Endothelial cell of umbilical vein (primary cell): ENCODE measurements around the gene FBXL2. TPM values are rescaled to one million over a fixed set of nuclear protein-coding genes. Genes with fewer than 3 reads are reported as not detected.

ENCODE experiments used
- BruUV-seq: library from RNA; stranded (reverse); fragments of 400-500 nt; replicated peaks from 2 replicates; lab custom pipeline; 2021; lab: Mats Ljungman, UMichigan
- CTCF ChIA-PET: fragments of 300-600, 350-600 bp; sonication (Branson Sonifier 250); formaldehyde crosslinking; loops from one replicate; lab custom pipeline; 2021; ENCODE audit warnings: antibody characterized with exemption, inconsistent platforms; lab: Charles Lee
- POLR2A ChIA-PET: fragments of 300-600, 350-600 bp; sonication (Branson Sonifier 250); formaldehyde crosslinking; loops from one replicate; lab custom pipeline; 2021; ENCODE audit warnings: antibody characterized with exemption, inconsistent platforms; lab: Charles Lee
- DNase-seq: peaks from one replicate; pipeline ENCODE4 v3.0.0-alpha.2; 2011; ENCODE audit warnings: low read depth, low spot score
- FAIRE-seq: peaks from 2 replicates; lab custom pipeline; 2011; peaks lifted over from hg19 to GRCh38; lab: Jason Lieb, UNC
- H2AFZ ChIP-seq: 2 replicates; pipeline ENCODE4 v1.6.0; 2012; ENCODE audit warnings: low read depth, low read length, control low read depth, inconsistent platforms
- H3K27ac ChIP-seq: 2 replicates; pipeline ENCODE4 v1.5.1; 2011; ENCODE audit warnings: low read depth, mild to moderate bottlenecking, control low read depth, low read length, moderate library complexity; ENCODE audit not compliant: insufficient read depth
- H3K27me3 ChIP-seq, 2 experiments: 2 replicates each; pipeline versions ENCODE4 v1.6.0 to v1.6.1; 2011; ENCODE audit warnings: low read length in 2 of 2, mixed read lengths in 1 of 2; ENCODE audit not compliant: control insufficient read depth in 2 of 2, insufficient read depth in 2 of 2
- H3K36me3 ChIP-seq, 2 experiments: 2 replicates in 1 of 2; 3 replicates in 1 of 2; pipeline ENCODE4 v1.5.1; 2011; ENCODE audit warnings: low read length in 2 of 2, mild to moderate bottlenecking in 1 of 2, moderate library complexity in 1 of 2; ENCODE audit not compliant: control insufficient read depth in 2 of 2, insufficient read depth in 2 of 2; ENCODE audit errors: extremely low read depth in 1 of 2
- H3K4me1 ChIP-seq: 3 replicates; pipeline ENCODE4 v1.5.1; 2011; ENCODE audit warnings: mild to moderate bottlenecking, low read length; ENCODE audit not compliant: control insufficient read depth, insufficient read depth; ENCODE audit errors: extremely low read depth
- H3K4me2 ChIP-seq: 2 replicates; pipeline ENCODE4 v1.6.1; 2011; ENCODE audit warnings: low read length, control low read depth, mixed read lengths; ENCODE audit not compliant: insufficient read depth
- H3K4me3 ChIP-seq, 3 experiments: fragments of 200-600 bp in 1 of 3; sonication (generic), shearing (Covaris generic) in 1 of 3; replicated peaks in 1 of 3; 2 replicates each; pipeline ENCODE4 v1.5.1; 2011 to 2016; ENCODE audit warnings: control low read depth in 3 of 3, low read length in 3 of 3, mild to moderate bottlenecking in 2 of 3, inconsistent platforms in 1 of 3, low read depth in 1 of 3, moderate library complexity in 1 of 3; ENCODE audit not compliant: insufficient read depth in 1 of 3
- H3K79me2 ChIP-seq: 2 replicates; pipeline ENCODE4 v1.6.0; 2012; ENCODE audit warnings: low read length, inconsistent platforms; ENCODE audit not compliant: control insufficient read depth, insufficient read depth
- H3K9ac ChIP-seq: replicated peaks from 2 replicates; pipeline ENCODE3; 2011; ENCODE audit warnings: low read length, control low read depth; ENCODE audit not compliant: insufficient read depth; ENCODE audit errors: extremely low read depth
- H3K9me1 ChIP-seq: replicated peaks from 3 replicates; pipeline ENCODE4 v1.6.0; 2011; ENCODE audit warnings: mild to moderate bottlenecking, low read length; ENCODE audit not compliant: control insufficient read depth, insufficient read depth; ENCODE audit errors: extremely low read depth
- H3K9me3 ChIP-seq: replicated peaks from 2 replicates; pipeline ENCODE4 v1.5.1; 2012; ENCODE audit warnings: low read length, inconsistent platforms; ENCODE audit not compliant: control insufficient read depth, insufficient read depth
- H4K20me1 ChIP-seq: replicated peaks from 2 replicates; pipeline ENCODE3; 2011; ENCODE audit warnings: mild to moderate bottlenecking, low read length; ENCODE audit not compliant: control insufficient read depth, insufficient read depth; ENCODE audit errors: extremely low read depth
- CTCF ChIP-seq, 2 donors: IDR thresholded peaks; 1 replicate in 1 of 2; 2 replicates in 1 of 2; pipeline ENCODE4 v1.5.1; 2011; ENCODE audit warnings: low read length in 2 of 2, mild to moderate bottlenecking in 2 of 2, moderate library complexity in 2 of 2, control low read depth in 1 of 2, inconsistent platforms in 1 of 2, low read depth in 1 of 2; ENCODE audit not compliant: insufficient read depth in 1 of 2; ENCODE audit errors: extremely low read depth in 1 of 2
- EZH2 ChIP-seq: IDR thresholded peaks from 2 replicates; pipeline ENCODE4 v1.6.1; 2012; ENCODE audit warnings: borderline replicate concordance, low read depth, mild to moderate bottlenecking, moderate library complexity, low read length, inconsistent platforms; ENCODE audit not compliant: severe bottlenecking
- FOS ChIP-seq: IDR thresholded peaks from 2 replicates; pipeline ENCODE4 v1.6.1; 2011; ENCODE audit warnings: mild to moderate bottlenecking, low read length, moderate library complexity, borderline replicate concordance; ENCODE audit not compliant: insufficient read depth
- GATA2 ChIP-seq: IDR thresholded peaks from 2 replicates; pipeline ENCODE4 v1.7.0; 2011; ENCODE audit warnings: low read depth, mild to moderate bottlenecking, moderate library complexity, mixed read lengths, low read length; ENCODE audit not compliant: insufficient read length, insufficient read depth
- JUN ChIP-seq: IDR thresholded peaks from 2 replicates; pipeline ENCODE4 v1.6.1; 2011; ENCODE audit warnings: borderline replicate concordance, low read depth; ENCODE audit not compliant: insufficient read length, insufficient read depth
- MAX ChIP-seq: IDR thresholded peaks from 2 replicates; pipeline ENCODE4 v1.6.1; 2011; ENCODE audit not compliant: insufficient read depth, insufficient read length
- MYC ChIP-seq: IDR thresholded peaks from one replicate; pipeline ENCODE4 v1.6.1; 2011; ENCODE audit warnings: mild to moderate bottlenecking, low read depth, low read length
- POLR2A ChIP-seq: IDR thresholded peaks from 2 replicates; pipeline ENCODE4 v1.6.1; 2012; ENCODE audit warnings: low read depth, mild to moderate bottlenecking, control low read depth, low read length
- POLR2AphosphoS5 ChIP-seq: IDR thresholded peaks from 2 replicates; pipeline ENCODE4 v1.6.1; 2012; ENCODE audit warnings: low read depth, mild to moderate bottlenecking, control low read depth, low read length, moderate library complexity; ENCODE audit not compliant: insufficient read depth
- dilution Hi-C: fragments of 300-500 bp; cut with MboI; formaldehyde crosslinking; loops from one replicate; pipeline ENCODE4 v1.15.0; 2019; ENCODE audit warnings: low sequenced_read_pairs; ENCODE audit not compliant: extremely low pct_ligation_motif_present
- intact Hi-C: fragments of 100-400 bp; cut with micrococcal nuclease; formaldehyde crosslinking; loops from one replicate; pipeline ENCODE4 v1.10.0; 2022
- polyA plus RNA-seq, 4 experiments: library from polyadenylated mRNA; depleted of rRNA in 3 of 4; stranded (reverse) in 3 of 4; unstranded in 1 of 4; fragments of >200 nt; gene quantifications; 2 replicates each; pipeline versions ENCODE4 v1.2.1 to v1.2.3, GENCODE V29; 2011 to 2012; ENCODE audit warnings: missing spikeins in 1 of 4
- total RNA-seq: library from RNA; stranded (reverse); gene quantifications from 2 replicates; pipeline ENCODE4 v1.2.3, GENCODE V29; 2021

FBXL2 gene
- total and polyA plus RNA-seq, 2 donors (not counting 3 experiments of a cell fraction or from before 2014, with no cell fraction given) = 21.7 to 44.7 TPM

- Histone ChIP-seq H3K4me2 (no peak overlapping the region), H3K79me2 (peaks cover 3% of the 10 kb centered on the region), H3K27me3 (no peaks in the 10 kb centered on the region), H3K4me1 (peaks cover 12% of the 10 kb centered on the region), H3K9me1 (no peaks in the 10 kb centered on the region), H3K9ac (no peak overlapping the region), H3K27ac (no peak overlapping the region), H3K4me3 (no peak overlapping the region), H2AFZ (no peak overlapping the region), H4K20me1 (no peaks in the 10 kb centered on the region), H3K36me3 (peaks cover 20 to 27% of the 10 kb centered on the region in 2 experiments), H3K9me3 (no peaks in the 10 kb centered on the region)
- ChIA-PET POLR2A (no interaction called here), CTCF (no interaction called here)
- no peak for DNase-seq
- no TSS peak for BruUV-seq
- TF ChIP-seq POLR2AphosphoS5 = no peak
- TF ChIP-seq POLR2A = no peak
- no peak for TF ChIP-seq FOS
- no peak for TF ChIP-seq CTCF (IDR thresholded peaks at IDR 0.05; ENCODE audit: extremely low read depth in 1 of 2, insufficient read depth in 1 of 2, low read depth in 1 of 2, low read length in 2 of 2)
- no peak for TF ChIP-seq MYC
- no peak for TF ChIP-seq EZH2
- no peak for TF ChIP-seq GATA2
- no peak for TF ChIP-seq MAX
- no peak for TF ChIP-seq JUN
- intact Hi-C loops = no loop called here
- no peak for FAIRE-seq
- dilution Hi-C loops = no loop called here
Measured at GRCh38 chr3:33383951-33384350, 106.7 kb downstream of the FBXL2 start.
